SK-N-SH (cell line): ENCODE data around the gene GHRH.

Experiments
- FOXJ3 ChIP-seq: sonication (generic); formaldehyde crosslinking; IDR thresholded peaks from 2 replicates; pipeline ENCODE4 v1.5.1; 2020; ENCODE audit warnings: mild to moderate bottlenecking, missing genetic modification reagents
- POLR2AphosphoS5 ChIP-seq: IDR thresholded peaks from 2 replicates; pipeline ENCODE4 v1.6.1; 2012; ENCODE audit warnings: low read depth, low read length
- RCOR1 ChIP-seq: fragments of 150-350 bp; IDR thresholded peaks from 2 replicates; pipeline ENCODE4 v1.6.1; 2017; ENCODE audit warnings: antibody characterized with exemption, low read length
- SMC3 ChIP-seq: IDR thresholded peaks from 2 replicates; pipeline ENCODE4 v1.6.1; 2012; ENCODE audit warnings: low read depth, low read length, improper control_type of control experiment
- TAF1 ChIP-seq: IDR thresholded peaks from 2 replicates; pipeline ENCODE4 v1.6.1; 2012; ENCODE audit warnings: low read depth, mild to moderate bottlenecking, low read length, moderate library complexity, borderline replicate concordance
- YY1 ChIP-seq: IDR thresholded peaks from 2 replicates; pipeline ENCODE4 v1.4.0; 2012; ENCODE audit warnings: low read depth, mild to moderate bottlenecking
- TF ChIP-seq, protein P1 (sequence below): fragments of 200-600 bp; sonication (generic); IDR thresholded peaks from 2 replicates; pipeline ENCODE4 v1.6.1; 2017; ENCODE audit warnings: antibody characterized with exemption, mild to moderate bottlenecking, moderate library complexity
- TF ChIP-seq, protein P2 (sequence below): IDR thresholded peaks from 2 replicates; pipeline ENCODE4 v1.4.0; 2012; ENCODE audit warnings: low read depth

DNA sequence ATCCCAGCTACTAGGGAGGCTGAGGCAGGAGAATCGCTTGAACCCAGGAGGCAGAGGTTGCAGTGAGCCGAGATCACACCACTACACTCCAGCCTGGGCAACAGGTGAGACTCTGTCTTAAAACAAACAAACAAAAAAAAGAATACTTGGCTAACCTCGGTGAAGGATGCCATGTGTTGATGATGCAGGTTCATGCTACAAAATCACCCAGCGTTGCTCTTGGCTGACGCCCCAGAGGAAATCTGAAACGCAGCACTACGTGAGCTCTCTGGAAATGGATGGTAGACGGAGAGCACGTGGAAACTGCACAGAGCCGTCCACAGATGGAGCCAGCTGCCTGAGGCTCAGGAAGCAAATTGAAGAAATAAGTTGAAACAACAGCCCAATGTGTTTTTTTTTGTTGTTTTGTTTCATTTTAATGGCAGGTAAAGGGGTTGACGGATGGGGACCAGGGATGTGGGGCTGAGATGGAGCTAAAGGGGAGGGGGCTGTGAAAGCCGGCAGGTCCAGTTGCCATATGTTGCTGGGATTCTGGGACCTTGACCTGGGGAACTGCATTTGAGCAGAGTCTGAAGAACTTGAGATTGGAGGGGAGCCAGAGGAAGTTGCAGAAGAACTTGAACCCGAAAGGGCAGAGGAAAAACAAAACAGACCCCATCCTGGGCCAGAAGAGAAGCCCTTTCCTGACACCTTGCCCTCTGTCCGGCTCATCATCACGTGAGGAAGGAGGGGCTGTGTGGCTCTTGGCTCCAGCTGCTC, 15.1 kb upstream of the GHRH start:
- TF ChIP-seq TAF1, result no peak
- TF ChIP-seq, protein P1, sequence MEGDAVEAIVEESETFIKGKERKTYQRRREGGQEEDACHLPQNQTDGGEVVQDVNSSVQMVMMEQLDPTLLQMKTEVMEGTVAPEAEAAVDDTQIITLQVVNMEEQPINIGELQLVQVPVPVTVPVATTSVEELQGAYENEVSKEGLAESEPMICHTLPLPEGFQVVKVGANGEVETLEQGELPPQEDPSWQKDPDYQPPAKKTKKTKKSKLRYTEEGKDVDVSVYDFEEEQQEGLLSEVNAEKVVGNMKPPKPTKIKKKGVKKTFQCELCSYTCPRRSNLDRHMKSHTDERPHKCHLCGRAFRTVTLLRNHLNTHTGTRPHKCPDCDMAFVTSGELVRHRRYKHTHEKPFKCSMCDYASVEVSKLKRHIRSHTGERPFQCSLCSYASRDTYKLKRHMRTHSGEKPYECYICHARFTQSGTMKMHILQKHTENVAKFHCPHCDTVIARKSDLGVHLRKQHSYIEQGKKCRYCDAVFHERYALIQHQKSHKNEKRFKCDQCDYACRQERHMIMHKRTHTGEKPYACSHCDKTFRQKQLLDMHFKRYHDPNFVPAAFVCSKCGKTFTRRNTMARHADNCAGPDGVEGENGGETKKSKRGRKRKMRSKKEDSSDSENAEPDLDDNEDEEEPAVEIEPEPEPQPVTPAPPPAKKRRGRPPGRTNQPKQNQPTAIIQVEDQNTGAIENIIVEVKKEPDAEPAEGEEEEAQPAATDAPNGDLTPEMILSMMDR, result peak; percentile 41
- TF ChIP-seq POLR2AphosphoS5, result no peak
- TF ChIP-seq RCOR1, result no peak
- TF ChIP-seq, protein P2, sequence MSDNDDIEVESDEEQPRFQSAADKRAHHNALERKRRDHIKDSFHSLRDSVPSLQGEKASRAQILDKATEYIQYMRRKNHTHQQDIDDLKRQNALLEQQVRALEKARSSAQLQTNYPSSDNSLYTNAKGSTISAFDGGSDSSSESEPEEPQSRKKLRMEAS, result peak; percentile 87
- TF ChIP-seq FOXJ3 (CRISPR knock-in tag), result no peak
- TF ChIP-seq SMC3, result peak; percentile 42; the same call in 1 of the 2 replicates
- TF ChIP-seq YY1, result no peak
